ENCODE measurements around the gene ZNF444.

- TF ChIP-seq POLR2A (IDR thresholded peaks at IDR 0.05; ENCODE audit: low read length) (no peak), GATA1 (IDR thresholded peaks at IDR 0.05; ENCODE audit: low read depth, low read length) (peak; percentile 74)
Measured at GRCh38 chr19:56125806-56126590, 15.1 kb upstream of the ZNF444 start.
